HEK293 (cell line): ENCODE measurements around the gene MCEMP1.

Source experiments
- CTCF ChIA-PET: fragments of 350-600 bp; formaldehyde crosslinking; extraction: SDS; loops from one replicate; lab custom pipeline; 2021; ENCODE audit warnings: antibody characterized with exemption; lab: Yijun Ruan, JAX
- POLR2A ChIA-PET: fragments of 300-600 bp; formaldehyde crosslinking; extraction: SDS; loops from one replicate; lab custom pipeline; 2020; ENCODE audit warnings: antibody characterized with exemption, inconsistent platforms; lab: Yijun Ruan, JAX
- H3K27ac ChIP-seq: fragments of 200-500 bp; sonication (Bioruptor generic); 2 replicates; pipeline ENCODE4 v1.5.1; 2014; ENCODE audit warnings: low read depth, low read length, control low read depth, inconsistent platforms; ENCODE audit errors: extremely low read depth
- H3K36me3 ChIP-seq, 2 experiments: fragments of 200-500 bp in 1 of 2; sonication (Bioruptor generic) in 1 of 2; 1 replicate in 1 of 2; 2 replicates in 1 of 2; pipeline ENCODE4 v1.5.1; 2014 to 2017; ENCODE audit warnings: inconsistent platforms in 2 of 2, low read length in 2 of 2; ENCODE audit not compliant: control insufficient read depth in 2 of 2, insufficient read depth in 1 of 2
- H3K4me1 ChIP-seq: fragments of 200-500 bp; sonication (Bioruptor generic); 2 replicates; pipeline ENCODE4 v1.5.1; 2014; ENCODE audit warnings: mild to moderate bottlenecking, low read length, inconsistent platforms; ENCODE audit not compliant: control insufficient read depth, insufficient read depth
- H3K4me3 ChIP-seq: 2 replicates; pipeline ENCODE4 v1.5.1; 2011; ENCODE audit warnings: low read depth, mild to moderate bottlenecking, control low read depth, low read length, moderate library complexity
- H3K9me3 ChIP-seq: fragments of 200-500 bp; sonication (Bioruptor generic); 2 replicates; pipeline ENCODE4 v1.5.1; 2014; ENCODE audit warnings: low read depth, low read length, inconsistent platforms; ENCODE audit not compliant: control insufficient read depth, insufficient read depth
- HIC1 ChIP-seq: fragments of 450-650 bp; formaldehyde crosslinking; IDR thresholded peaks from 2 replicates; pipeline ENCODE4 v1.5.1; 2016; ENCODE audit warnings: missing biosample characterization, missing genetic modification characterization
- INSM2 ChIP-seq: fragments of 450-650 bp; formaldehyde crosslinking; IDR thresholded peaks from 2 replicates; pipeline ENCODE4 v1.5.1; 2016; ENCODE audit warnings: missing biosample characterization, missing genetic modification characterization
- KLF16 ChIP-seq: fragments of 450-650 bp; formaldehyde crosslinking; IDR thresholded peaks from 2 replicates; pipeline ENCODE4 v1.5.1; 2017; ENCODE audit warnings: missing biosample characterization, missing genetic modification characterization
- PRDM6 ChIP-seq: fragments of 450-650 bp; formaldehyde crosslinking; IDR thresholded peaks from 2 replicates; pipeline ENCODE4 v1.5.1; 2017; ENCODE audit warnings: missing biosample characterization, missing genetic modification characterization
- SP3 ChIP-seq: fragments of 450-650 bp; formaldehyde crosslinking; IDR thresholded peaks from 2 replicates; pipeline ENCODE4 v1.5.1; 2016; ENCODE audit warnings: missing biosample characterization, missing genetic modification characterization
- TSHZ1 ChIP-seq: fragments of 450-650 bp; formaldehyde crosslinking; IDR thresholded peaks from 2 replicates; pipeline ENCODE4 v1.5.1; 2016; ENCODE audit warnings: missing biosample characterization, missing genetic modification characterization, borderline replicate concordance
- WT1 ChIP-seq: fragments of 450-650 bp; formaldehyde crosslinking; IDR thresholded peaks from 2 replicates; pipeline ENCODE4 v1.5.1; 2016; ENCODE audit warnings: missing biosample characterization, missing genetic modification characterization
- YY1 ChIP-seq: fragments of 450-650 bp; formaldehyde crosslinking; IDR thresholded peaks from 2 replicates; pipeline ENCODE4 v1.5.1; 2018; ENCODE audit warnings: missing biosample characterization, missing genetic modification characterization
- YY2 ChIP-seq: fragments of 450-650 bp; formaldehyde crosslinking; IDR thresholded peaks from 2 replicates; pipeline ENCODE4 v1.5.1; 2016; ENCODE audit warnings: missing biosample characterization, missing genetic modification characterization
- ZEB2 ChIP-seq: fragments of 450-650 bp; formaldehyde crosslinking; IDR thresholded peaks from 2 replicates; pipeline ENCODE4 v1.5.1; 2016; ENCODE audit warnings: missing biosample characterization, missing genetic modification characterization
- ZNF133 ChIP-seq: fragments of 450-650 bp; formaldehyde crosslinking; IDR thresholded peaks from 2 replicates; pipeline ENCODE4 v1.5.1; 2016; ENCODE audit warnings: missing biosample characterization, missing genetic modification characterization
- ZNF155 ChIP-seq: fragments of 450-650 bp; formaldehyde crosslinking; IDR thresholded peaks from 2 replicates; pipeline ENCODE4 v1.5.1; 2016; ENCODE audit warnings: missing biosample characterization, missing genetic modification characterization
- ZNF174 ChIP-seq: fragments of 450-650 bp; formaldehyde crosslinking; IDR thresholded peaks from 2 replicates; pipeline ENCODE4 v1.5.0; 2017; ENCODE audit warnings: missing biosample characterization, mild to moderate bottlenecking, missing genetic modification characterization
- ZNF280D ChIP-seq: fragments of 450-650 bp; formaldehyde crosslinking; IDR thresholded peaks from 2 replicates; pipeline ENCODE4 v1.5.1; 2016; ENCODE audit warnings: missing biosample characterization, missing genetic modification characterization
- ZNF292 ChIP-seq: fragments of 450-650 bp; formaldehyde crosslinking; IDR thresholded peaks from 2 replicates; pipeline ENCODE4 v1.5.1; 2016; ENCODE audit warnings: low read depth, missing biosample characterization, missing genetic modification characterization, borderline replicate concordance
- ZNF555 ChIP-seq: fragments of 450-650 bp; formaldehyde crosslinking; conservative IDR thresholded peaks from 2 replicates; pipeline ENCODE4 v1.5.1; 2017; ENCODE audit warnings: missing biosample characterization, mild to moderate bottlenecking, missing genetic modification characterization, inconsistent platforms
- ZNF624 ChIP-seq: fragments of 450-650 bp; formaldehyde crosslinking; IDR thresholded peaks from 2 replicates; pipeline ENCODE4 v1.5.1; 2017; ENCODE audit warnings: missing biosample characterization, missing genetic modification characterization
- ZNF660 ChIP-seq: fragments of 450-650 bp; IDR thresholded peaks from 2 replicates; pipeline ENCODE4 v1.5.1; 2018; ENCODE audit warnings: missing biosample characterization, mild to moderate bottlenecking, missing genetic modification characterization
- ZNF670 ChIP-seq: fragments of 450-650 bp; formaldehyde crosslinking; IDR thresholded peaks from 2 replicates; pipeline ENCODE4 v1.5.1; 2016; ENCODE audit warnings: missing biosample characterization, missing genetic modification characterization, low read depth
- ZNF776 ChIP-seq: fragments of 450-650 bp; formaldehyde crosslinking; IDR thresholded peaks from 2 replicates; pipeline ENCODE4 v1.5.0; 2017; ENCODE audit warnings: missing biosample characterization, missing genetic modification characterization, borderline replicate concordance
- ZSCAN16 ChIP-seq: fragments of 450-650 bp; formaldehyde crosslinking; IDR thresholded peaks from 2 replicates; pipeline ENCODE4 v1.5.1; 2016; ENCODE audit warnings: missing biosample characterization, missing genetic modification characterization

Gene MCEMP1

GRCh38 chr19:7715671-7716070 is 38.8 kb downstream of the MCEMP1 start:
- ChIA-PET CTCF (no interaction called here), POLR2A (no interaction called here)
- TF ChIP-seq ZNF670 (tag by site-specific recombination), result no peak
- TF ChIP-seq HIC1, result no peak
- no peak for TF ChIP-seq TSHZ1 (tag by site-specific recombination)
- no peak for TF ChIP-seq WT1 (tag by site-specific recombination)
- TF ChIP-seq PRDM6 (tag by site-specific recombination), result no peak
- TF ChIP-seq YY2, result no peak
- no peak for TF ChIP-seq ZNF776 (tag by site-specific recombination)
- no peaks in the 10 kb centered on the region for H3K36me3 ChIP-seq
- H3K27ac ChIP-seq, result no peak overlapping the region
- H3K9me3 ChIP-seq, result no peaks in the 10 kb centered on the region
- no peaks in the 10 kb centered on the region for H3K4me1 ChIP-seq
- no peak overlapping the region for H3K4me3 ChIP-seq

- POLR2A ChIA-PET, result interaction anchor here (0.6 kb wide), 1 partner anchor 150 kb away, joined by 4 read pairs; no protein-coding TSS in a partner anchor
- H3K27ac ChIP-seq, result no peak overlapping the region
- H3K4me3 ChIP-seq, result no peak overlapping the region
- H3K9me3 ChIP-seq, result no peaks in the 10 kb centered on the region
- no peaks in the 10 kb centered on the region for H3K36me3 ChIP-seq
- H3K4me1 ChIP-seq, result no peaks in the 10 kb centered on the region
- no peak for TF ChIP-seq ZNF660 (tag by site-specific recombination)
- TF ChIP-seq ZEB2 (tag by site-specific recombination), result no peak
- TF ChIP-seq ZNF174 (tag by site-specific recombination), result no peak
- TF ChIP-seq SP3 (tag by site-specific recombination), result no peak
- TF ChIP-seq YY1 (tag by site-specific recombination), result no peak
- TF ChIP-seq, all 188 proteins: peak for 0
- CTCF ChIA-PET, result no interaction called here
Measured at GRCh38 chr19:7716762-7717161, 39.9 kb downstream of the MCEMP1 start.

GRCh38 chr19:7718668-7719067 is 41.8 kb downstream of the MCEMP1 start:
- Histone ChIP-seq H3K36me3 (no peaks in the 10 kb centered on the region), H3K9me3 (no peaks in the 10 kb centered on the region), H3K4me1 (no peaks in the 10 kb centered on the region), H3K27ac (no peak overlapping the region), H3K4me3 (no peak overlapping the region)
- POLR2A ChIA-PET, result no interaction called here
- CTCF ChIA-PET, result interaction anchor here (0.6 kb wide), 1 partner anchor 81 kb away, joined by 3 read pairs; no protein-coding TSS in a partner anchor
- TF ChIP-seq ZNF133 (no peak), ZNF624 (tag by site-specific recombination) (no peak), ZNF280D (tag by site-specific recombination) (no peak), ZNF292 (tag by site-specific recombination) (no peak), ZNF155 (tag by site-specific recombination) (no peak), ZSCAN16 (tag by site-specific recombination) (no peak), ZNF555 (tag by site-specific recombination) (no peak), KLF16 (tag by site-specific recombination) (no peak), INSM2 (tag by site-specific recombination) (no peak)
